Ishikawa (cell line): Measurements from ENCODE around the gene KCNK16.

Experiments
- CEBPB ChIP-seq: IDR thresholded peaks from 2 replicates; pipeline ENCODE4 v1.6.1; 2012
- CREB1 ChIP-seq: IDR thresholded peaks from 2 replicates; pipeline ENCODE4 v1.6.1; 2012; ENCODE audit warnings: low read depth
- EGR1 ChIP-seq: IDR thresholded peaks from 2 replicates; pipeline ENCODE4 v1.6.1; 2012
- EP300 ChIP-seq: IDR thresholded peaks from 2 replicates; pipeline ENCODE4 v1.6.1; 2012; ENCODE audit warnings: borderline replicate concordance
- FOXM1 ChIP-seq: IDR thresholded peaks from 2 replicates; pipeline ENCODE4 v1.6.1; 2012; ENCODE audit warnings: low read depth, borderline replicate concordance
- MAX ChIP-seq: IDR thresholded peaks from 2 replicates; pipeline ENCODE4 v1.6.1; 2012
- NFIC ChIP-seq: IDR thresholded peaks from 2 replicates; pipeline ENCODE4 v1.6.1; 2012
- RAD21 ChIP-seq: IDR thresholded peaks from 2 replicates; pipeline ENCODE4 v1.6.1; 2012; ENCODE audit warnings: low read depth
- REST ChIP-seq: IDR thresholded peaks from 2 replicates; pipeline ENCODE4 v1.6.1; 2012; ENCODE audit warnings: low read depth, mild to moderate bottlenecking
- TAF1 ChIP-seq: IDR thresholded peaks from 2 replicates; pipeline ENCODE4 v1.6.1; 2012; ENCODE audit warnings: low read depth, mild to moderate bottlenecking
- TCF12 ChIP-seq: IDR thresholded peaks from 2 replicates; pipeline ENCODE4 v1.6.1; 2012; ENCODE audit warnings: low read depth
- TEAD4 ChIP-seq: IDR thresholded peaks from 2 replicates; pipeline ENCODE4 v1.6.1; 2012
- USF1 ChIP-seq: IDR thresholded peaks from 2 replicates; pipeline ENCODE4 v1.6.1; 2012
- YY1 ChIP-seq: IDR thresholded peaks from 2 replicates; pipeline ENCODE4 v1.6.1; 2012; ENCODE audit warnings: low read depth
- ZBTB7A ChIP-seq: IDR thresholded peaks from 2 replicates; pipeline ENCODE4 v1.6.1; 2012; ENCODE audit warnings: low read depth

The KCNK16 gene

GRCh38 chr6:39322306-39322850 lies at the start of gene KCNK16:
TSS of gene KCNK16 (minus strand) at chr6:39322702. CDS start at chr6:39322540, 162 bp downstream.
- no peak for TF ChIP-seq REST
- no peak for TF ChIP-seq NFIC
- no peak for TF ChIP-seq TAF1
- no peak for TF ChIP-seq TEAD4
- no peak for TF ChIP-seq EP300
- no peak for TF ChIP-seq TCF12
- TF ChIP-seq CREB1 = no peak
- TF ChIP-seq YY1 = no peak
- no peak for TF ChIP-seq ZBTB7A
- no peak for TF ChIP-seq USF1
- no peak for TF ChIP-seq EGR1
- no peak for TF ChIP-seq RAD21
- no peak for TF ChIP-seq CEBPB
- TF ChIP-seq FOXM1 = no peak
- no peak for TF ChIP-seq MAX

GRCh38 chr6:39370390-39370789 lies 47.9 kb upstream of the KCNK16 start:
- no peak for TF ChIP-seq TCF12
- no peak for TF ChIP-seq TAF1
- TF ChIP-seq USF1 = no peak
- TF ChIP-seq REST = no peak
- no peak for TF ChIP-seq CREB1
- no peak for TF ChIP-seq EGR1
- TF ChIP-seq RAD21 = no peak
- TF ChIP-seq FOXM1 = no peak
- no peak for TF ChIP-seq EP300
- no peak for TF ChIP-seq ZBTB7A
- TF ChIP-seq TEAD4 = no peak

- TF ChIP-seq YY1 (no peak), NFIC (no peak), TAF1 (no peak), EP300 (no peak), MAX (no peak), TEAD4 (no peak), TCF12 (no peak), ZBTB7A (no peak), EGR1 (no peak), FOXM1 (no peak), USF1 (no peak), CEBPB (no peak), RAD21 (no peak), CREB1 (no peak)
These were observed 47.5 kb upstream of the KCNK16 start for GRCh38 chr6:39369987-39370386.

GRCh38 chr6:39367700-39368099 lies 45.2 kb upstream of the KCNK16 start:
- TF ChIP-seq EGR1 = no peak
- TF ChIP-seq TCF12 = no peak
- TF ChIP-seq MAX = no peak
- TF ChIP-seq CEBPB = no peak
- no peak for TF ChIP-seq EP300
- TF ChIP-seq TEAD4 = no peak
- TF ChIP-seq CREB1 = no peak
- no peak for TF ChIP-seq RAD21
- no peak for TF ChIP-seq ZBTB7A
- TF ChIP-seq YY1 = no peak
- TF ChIP-seq NFIC = no peak
- no peak for TF ChIP-seq USF1
- TF ChIP-seq TAF1 = no peak
- no peak for TF ChIP-seq FOXM1
